Subcutaneous adipose tissue (tissue), 4 donors: ENCODE results near the gene CYP17A1. TPM values are rescaled to one million over a fixed set of nuclear protein-coding genes. Genes with fewer than 3 reads are reported as not detected.

Source experiments
- CTCF ChIP-seq: fragments of 450-650 bp; IDR thresholded peaks from one replicate; pipeline ENCODE4 v1.5.1; 2016; ENCODE audit warnings: low read depth, mild to moderate bottlenecking, control low read depth, antibody characterized with exemption, moderate library complexity
- total RNA-seq, 4 donors: library from RNA; depleted of rRNA; stranded (reverse); fragments of >200 nt; gene quantifications; one replicate each; pipeline ENCODE4 v1.1.0, GENCODE V29; 2016

CYP17A1 gene
- total RNA-seq, 4 donors from 2014 or later = not detected

GRCh38 chr10:102845352-102845902, 8.2 kb upstream of the CYP17A1 start:
- TF ChIP-seq CTCF = no peak

- no peak for TF ChIP-seq CTCF
These were observed 4.7 kb upstream of the CYP17A1 start for GRCh38 chr10:102841827-102842345.

GRCh38 chr10:102835007-102835482, 2.2 kb downstream of the CYP17A1 start:
- no peak for TF ChIP-seq CTCF

GRCh38 chr10:102834143-102834542, 3.1 kb downstream of the CYP17A1 start:
- TF ChIP-seq CTCF = no peak

- no peak for TF ChIP-seq CTCF
These were observed 4.2 kb downstream of the CYP17A1 start for GRCh38 chr10:102832987-102833386.

GRCh38 chr10:102832248-102832647, 5.0 kb downstream of the CYP17A1 start:
- no peak for TF ChIP-seq CTCF

GRCh38 chr10:102831322-102832071, 5.7 kb downstream of the CYP17A1 start:
- no peak for TF ChIP-seq CTCF
